OCI-LY3 (cell line): Measurements from ENCODE around the gene BNC2.

Source experiments
- EZH2phosphoT487 ChIP-seq: fragments of 200-600 bp; shearing (Covaris generic); IDR thresholded peaks from 2 replicates; pipeline ENCODE4 v1.6.1; 2018; ENCODE audit warnings: antibody characterized with exemption, mixed run types, low read depth
- TF ChIP-seq, protein P1 (sequence below): fragments of 200-600, 300-600 bp; sonication (generic); IDR thresholded peaks from 2 replicates; pipeline ENCODE4 v1.5.1; 2014; ENCODE audit warnings: antibody characterized with exemption, low read length, low read depth

DNA sequence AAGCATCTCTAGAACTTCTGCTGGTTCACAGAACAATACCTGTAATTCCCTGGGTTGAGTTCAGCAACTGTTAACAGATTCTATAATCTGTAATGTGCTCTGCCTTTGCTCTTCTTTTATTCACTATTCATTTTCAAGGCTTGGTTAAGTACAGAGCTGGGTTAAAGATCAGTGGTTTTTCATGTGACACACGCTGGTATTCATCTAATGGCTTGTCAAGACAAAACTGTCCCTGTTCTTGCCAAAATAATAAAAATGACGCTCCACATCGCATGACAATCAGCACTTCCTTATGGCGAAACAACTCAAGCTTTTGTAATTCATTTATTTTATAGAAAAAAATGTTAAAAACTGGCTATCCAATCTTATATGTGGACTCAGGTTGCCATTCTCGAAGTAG lies 137.9 kb downstream of the BNC2 start:
- TF ChIP-seq, protein P1, sequence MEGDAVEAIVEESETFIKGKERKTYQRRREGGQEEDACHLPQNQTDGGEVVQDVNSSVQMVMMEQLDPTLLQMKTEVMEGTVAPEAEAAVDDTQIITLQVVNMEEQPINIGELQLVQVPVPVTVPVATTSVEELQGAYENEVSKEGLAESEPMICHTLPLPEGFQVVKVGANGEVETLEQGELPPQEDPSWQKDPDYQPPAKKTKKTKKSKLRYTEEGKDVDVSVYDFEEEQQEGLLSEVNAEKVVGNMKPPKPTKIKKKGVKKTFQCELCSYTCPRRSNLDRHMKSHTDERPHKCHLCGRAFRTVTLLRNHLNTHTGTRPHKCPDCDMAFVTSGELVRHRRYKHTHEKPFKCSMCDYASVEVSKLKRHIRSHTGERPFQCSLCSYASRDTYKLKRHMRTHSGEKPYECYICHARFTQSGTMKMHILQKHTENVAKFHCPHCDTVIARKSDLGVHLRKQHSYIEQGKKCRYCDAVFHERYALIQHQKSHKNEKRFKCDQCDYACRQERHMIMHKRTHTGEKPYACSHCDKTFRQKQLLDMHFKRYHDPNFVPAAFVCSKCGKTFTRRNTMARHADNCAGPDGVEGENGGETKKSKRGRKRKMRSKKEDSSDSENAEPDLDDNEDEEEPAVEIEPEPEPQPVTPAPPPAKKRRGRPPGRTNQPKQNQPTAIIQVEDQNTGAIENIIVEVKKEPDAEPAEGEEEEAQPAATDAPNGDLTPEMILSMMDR, result no peak
- TF ChIP-seq EZH2phosphoT487, result no peak
